ENCODE measurements around the gene SCUBE3.

Gene SCUBE3

DNA sequence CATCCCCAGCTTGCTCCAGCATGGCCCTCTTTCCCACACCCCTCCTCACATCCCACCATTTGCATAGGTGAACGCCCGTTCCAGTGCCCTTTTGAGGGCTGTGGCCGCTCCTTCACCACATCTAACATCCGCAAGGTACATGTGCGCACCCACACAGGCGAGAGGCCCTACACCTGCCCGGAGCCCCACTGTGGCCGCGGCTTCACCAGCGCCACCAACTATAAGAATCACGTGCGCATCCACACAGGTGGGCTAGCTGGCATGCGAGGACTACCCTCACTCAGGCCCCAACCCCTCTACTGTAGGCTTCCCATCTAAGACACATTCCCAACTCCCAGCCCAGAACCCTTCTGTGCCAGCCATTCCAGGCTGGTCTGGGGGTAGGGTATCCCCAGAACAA, 77.7 kb downstream of the SCUBE3 start:
- H3K4me3 ChIP-seq (ENCODE audit: low read length): no peak overlapping the region
- no peak for DNase-seq (ENCODE audit: low read depth)
- TF ChIP-seq, protein P1, sequence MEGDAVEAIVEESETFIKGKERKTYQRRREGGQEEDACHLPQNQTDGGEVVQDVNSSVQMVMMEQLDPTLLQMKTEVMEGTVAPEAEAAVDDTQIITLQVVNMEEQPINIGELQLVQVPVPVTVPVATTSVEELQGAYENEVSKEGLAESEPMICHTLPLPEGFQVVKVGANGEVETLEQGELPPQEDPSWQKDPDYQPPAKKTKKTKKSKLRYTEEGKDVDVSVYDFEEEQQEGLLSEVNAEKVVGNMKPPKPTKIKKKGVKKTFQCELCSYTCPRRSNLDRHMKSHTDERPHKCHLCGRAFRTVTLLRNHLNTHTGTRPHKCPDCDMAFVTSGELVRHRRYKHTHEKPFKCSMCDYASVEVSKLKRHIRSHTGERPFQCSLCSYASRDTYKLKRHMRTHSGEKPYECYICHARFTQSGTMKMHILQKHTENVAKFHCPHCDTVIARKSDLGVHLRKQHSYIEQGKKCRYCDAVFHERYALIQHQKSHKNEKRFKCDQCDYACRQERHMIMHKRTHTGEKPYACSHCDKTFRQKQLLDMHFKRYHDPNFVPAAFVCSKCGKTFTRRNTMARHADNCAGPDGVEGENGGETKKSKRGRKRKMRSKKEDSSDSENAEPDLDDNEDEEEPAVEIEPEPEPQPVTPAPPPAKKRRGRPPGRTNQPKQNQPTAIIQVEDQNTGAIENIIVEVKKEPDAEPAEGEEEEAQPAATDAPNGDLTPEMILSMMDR (conservative IDR thresholded peaks at IDR 0.05; ENCODE audit: low read depth, low read length): no peak

DNA sequence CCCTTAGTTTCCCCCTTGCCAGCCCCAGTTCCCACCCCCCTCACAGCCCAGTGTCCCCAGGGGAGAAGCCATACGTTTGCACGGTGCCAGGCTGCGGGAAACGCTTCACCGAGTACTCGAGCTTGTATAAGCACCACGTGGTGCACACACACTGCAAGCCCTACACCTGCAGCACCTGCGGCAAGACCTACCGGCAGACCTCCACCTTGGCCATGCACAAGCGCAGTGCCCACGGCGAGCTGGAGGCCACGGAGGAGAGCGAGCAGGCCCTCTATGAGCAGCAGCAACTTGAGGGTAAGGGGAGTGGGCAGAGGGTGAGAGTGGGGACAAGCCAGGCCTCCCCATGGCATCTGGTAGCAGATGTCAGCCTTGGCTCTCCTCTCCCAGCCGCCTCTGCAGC, 78.7 kb downstream of the SCUBE3 start:
- TF ChIP-seq, protein P1 (conservative IDR thresholded peaks at IDR 0.05; ENCODE audit: low read depth, low read length): no peak

DNA sequence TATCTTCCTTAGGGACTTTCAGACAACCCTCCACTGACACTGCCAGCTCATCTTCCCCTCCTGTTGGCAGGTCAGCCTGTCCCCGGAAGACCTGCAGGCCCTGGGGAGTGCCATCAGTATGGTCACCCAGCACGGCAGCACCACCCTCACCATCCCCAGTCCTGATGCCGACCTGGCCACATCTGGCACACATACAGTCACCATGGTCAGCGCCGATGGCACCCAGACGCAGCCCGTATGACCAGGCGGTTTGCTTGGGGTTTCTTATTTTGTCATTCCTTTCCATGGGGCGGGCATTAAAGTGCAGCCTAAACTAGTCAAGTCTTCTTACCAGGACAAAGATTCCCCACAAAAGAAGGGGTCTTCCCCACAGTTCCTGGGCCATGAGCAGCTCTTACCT, 79.9 kb downstream of the SCUBE3 start:
- no peak overlapping the region for H3K4me3 ChIP-seq (ENCODE audit: low read length)
- TF ChIP-seq, protein P1 (conservative IDR thresholded peaks at IDR 0.05; ENCODE audit: low read depth, low read length): no peak
- no peak for DNase-seq (ENCODE audit: low read depth)

More for the DNA sequence above, 78.7 kb downstream of the SCUBE3 start:
- no peak for DNase-seq (ENCODE audit: low read depth)
- no peak overlapping the region for H3K4me3 ChIP-seq (ENCODE audit: low read length)

DNA sequence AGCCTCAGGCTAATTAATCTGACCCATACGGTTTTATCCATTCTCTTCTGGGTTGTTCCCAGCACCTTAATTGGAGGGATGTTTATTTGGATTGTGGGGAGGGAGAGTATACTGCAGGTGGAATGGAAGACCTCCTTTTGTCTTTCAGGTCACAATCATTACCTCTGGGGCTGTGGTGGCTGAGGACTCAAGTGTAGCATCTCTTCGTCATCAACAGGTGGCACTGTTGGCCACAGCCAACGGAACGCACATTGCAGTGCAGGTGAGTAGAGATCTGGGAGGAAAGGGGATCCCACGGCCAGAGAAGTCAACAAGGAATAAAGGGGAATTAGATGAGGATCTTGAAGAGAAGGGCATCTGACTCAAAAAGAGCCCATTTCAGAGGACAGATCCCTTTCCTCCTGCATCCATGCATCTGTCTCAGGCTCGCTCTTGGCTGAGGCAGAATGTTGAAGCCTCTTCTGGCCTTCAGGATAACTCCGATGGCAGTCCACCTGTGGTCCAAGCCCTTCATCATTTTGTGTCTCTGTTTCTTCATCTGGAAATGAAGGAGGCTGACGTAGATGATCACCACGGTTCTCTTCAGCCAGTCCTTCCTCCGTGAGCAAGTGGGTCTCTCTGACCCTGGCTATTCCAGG, 80.7 kb downstream of the SCUBE3 start:
- DNase-seq (ENCODE audit: low read depth): no peak

DNA sequence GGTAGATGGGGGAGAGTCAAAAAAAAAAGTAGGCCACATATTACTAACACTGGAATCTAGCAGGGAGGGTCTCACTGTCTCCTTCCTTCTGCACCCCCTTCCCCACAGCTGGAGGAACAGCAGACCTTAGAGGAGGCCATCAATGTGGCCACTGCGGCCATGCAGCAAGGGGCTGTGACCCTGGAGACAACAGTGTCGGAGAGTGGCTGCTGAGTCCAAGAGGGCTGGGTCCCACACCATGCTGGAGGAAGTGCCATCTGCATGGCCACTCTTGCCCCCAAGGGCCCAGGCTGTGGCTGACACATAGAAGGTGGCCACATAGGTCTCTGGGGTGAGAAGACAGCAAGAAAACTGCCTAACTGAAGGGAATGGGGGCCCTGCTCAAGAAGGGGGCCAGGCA, 81.3 kb downstream of the SCUBE3 start:
- no peak for DNase-seq (ENCODE audit: low read depth)
- TF ChIP-seq, protein P1 (conservative IDR thresholded peaks at IDR 0.05; ENCODE audit: low read depth, low read length): no peak
- no peak overlapping the region for H3K4me3 ChIP-seq (ENCODE audit: low read length)

More for the DNA sequence above, 80.7 kb downstream of the SCUBE3 start:
- no peak overlapping the region for H3K4me3 ChIP-seq (ENCODE audit: low read length)
- TF ChIP-seq, protein P1 (conservative IDR thresholded peaks at IDR 0.05; ENCODE audit: low read depth, low read length): peak; percentile 85

DNA sequence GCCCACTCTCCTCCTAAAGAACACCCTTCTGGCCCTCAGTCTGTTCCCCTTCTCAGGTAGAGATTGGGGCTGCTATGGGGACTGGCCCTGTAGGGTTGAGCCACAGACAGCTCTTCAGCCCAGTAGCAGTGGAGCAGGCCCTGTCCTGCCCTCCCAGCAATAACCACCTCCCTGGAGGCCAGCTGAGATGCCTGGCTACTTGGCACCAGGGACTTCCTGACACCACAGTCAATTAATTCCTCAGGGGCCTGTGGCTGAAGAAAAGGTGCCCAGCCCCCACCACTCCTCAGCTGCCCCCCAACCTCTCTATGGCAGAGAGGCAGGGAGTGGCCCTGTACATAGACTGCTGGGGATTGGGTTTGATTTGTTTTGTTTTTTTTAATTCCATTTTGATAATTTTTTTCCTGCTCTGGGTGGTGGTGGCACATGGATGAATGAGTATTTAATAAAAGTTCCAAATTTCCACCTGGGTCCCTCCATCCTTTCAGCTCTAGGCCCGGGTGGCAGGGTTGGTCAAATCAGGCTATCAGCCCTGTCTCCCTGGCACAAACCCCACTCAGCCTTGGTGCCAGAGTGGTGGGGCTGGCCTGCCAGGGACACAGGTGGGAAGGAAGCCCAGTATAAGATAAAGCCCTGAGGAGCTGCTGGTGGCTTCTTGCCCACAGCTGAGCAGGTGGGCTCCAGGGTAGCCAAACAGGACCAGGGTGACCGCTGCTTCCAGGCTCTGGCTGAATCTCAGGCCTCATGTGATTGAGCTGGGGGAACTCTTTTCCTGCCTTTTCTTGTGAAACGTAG, 82.0 kb downstream of the SCUBE3 start:
- peak; percentile 14 for DNase-seq (ENCODE audit: low read depth)
- TF ChIP-seq, protein P1 (conservative IDR thresholded peaks at IDR 0.05; ENCODE audit: low read depth, low read length): no peak
- H3K4me3 ChIP-seq (ENCODE audit: low read length): no peak overlapping the region
